Neural progenitor cell (in vitro differentiated cells): ENCODE data around the gene ZNF786. TPM values are rescaled to one million over a fixed set of nuclear protein-coding genes. Genes with fewer than 3 reads are reported as not detected.

Source experiments
- DNase-seq: peaks from one replicate; pipeline ENCODE4 v3.0.0-alpha.2; 2016; ENCODE audit warnings: low spot score
- H2AFZ ChIP-seq: fragments of 200-600 bp; sonication (generic); replicated peaks from 2 replicates; pipeline ENCODE4 v1.6.1; 2016; ENCODE audit warnings: antibody characterized with exemption
- H3F3A ChIP-seq: fragments of 200-600 bp; sonication (generic); 2 replicates; pipeline ENCODE4 v1.6.1; 2016; ENCODE audit warnings: antibody characterized with exemption, low read depth
- H3K27ac ChIP-seq: fragments of 200-600 bp; sonication (generic); 2 replicates; pipeline ENCODE4 v1.5.1; 2016; ENCODE audit warnings: mild to moderate bottlenecking
- H3K27me3 ChIP-seq: fragments of 200-600 bp; sonication (generic); 2 replicates; pipeline ENCODE4 v1.6.1; 2016; ENCODE audit warnings: mild to moderate bottlenecking, moderate library complexity
- H3K36me3 ChIP-seq: fragments of 200-600 bp; sonication (generic); 2 replicates; pipeline ENCODE4 v1.5.1; 2016
- H3K4me1 ChIP-seq: fragments of 200-600 bp; sonication (generic); 2 replicates; pipeline ENCODE4 v1.6.1; 2016; ENCODE audit warnings: mixed run types
- H3K4me2 ChIP-seq: fragments of 200-600 bp; sonication (generic); 2 replicates; pipeline ENCODE4 v1.6.1; 2016
- H3K4me3 ChIP-seq: fragments of 200-600 bp; sonication (generic); 2 replicates; pipeline ENCODE4 v1.5.1; 2016
- H3K79me2 ChIP-seq: fragments of 200-600 bp; sonication (generic); 2 replicates; pipeline ENCODE4 v1.6.1; 2016; ENCODE audit warnings: low read depth
- H3K9ac ChIP-seq: fragments of 200-600 bp; sonication (generic); 2 replicates; pipeline ENCODE4 v1.6.1; 2016
- H3K9me3 ChIP-seq: fragments of 200-600 bp; sonication (generic); 2 replicates; pipeline ENCODE4 v1.5.1; 2016; ENCODE audit warnings: low read depth
- H4K20me1 ChIP-seq: fragments of 200-600 bp; sonication (generic); 2 replicates; pipeline ENCODE4 v1.6.1; 2016; ENCODE audit warnings: low read depth
- H3K27ac Mint-ChIP-seq: 3 replicates; pipeline ENCODE4 v1.8.0; 2021; ENCODE audit warnings: mixed read lengths
- H3K27me3 Mint-ChIP-seq: 2 replicates; pipeline ENCODE4 v1.8.0; 2022; ENCODE audit warnings: low read depth, mild to moderate bottlenecking, inconsistent platforms, moderate library complexity, mixed read lengths; ENCODE audit not compliant: insufficient read depth
- H3K36me3 Mint-ChIP-seq: 3 replicates; pipeline ENCODE4 v1.8.0; 2021; ENCODE audit warnings: mixed read lengths
- H3K4me1 Mint-ChIP-seq: 3 replicates; pipeline ENCODE4 v1.8.0; 2021; ENCODE audit warnings: mixed read lengths
- H3K4me3 Mint-ChIP-seq: 3 replicates; pipeline ENCODE4 v1.8.0; 2021; ENCODE audit warnings: mild to moderate bottlenecking, moderate library complexity, mixed read lengths
- H3K9me3 Mint-ChIP-seq: 3 replicates; pipeline ENCODE4 v1.8.0; 2020; ENCODE audit warnings: mixed read lengths
- CTCF ChIP-seq: fragments of 200-600 bp; sonication (generic); IDR thresholded peaks from 2 replicates; pipeline ENCODE4 v1.5.1; 2017; ENCODE audit warnings: antibody characterized with exemption, mild to moderate bottlenecking
- EZH2 ChIP-seq: fragments of 200-600 bp; sonication (generic); IDR thresholded peaks from 2 replicates; pipeline ENCODE4 v1.6.1; 2017; ENCODE audit warnings: antibody characterized with exemption, mild to moderate bottlenecking, moderate library complexity
- EZH2phosphoT487 ChIP-seq: fragments of 200-600 bp; sonication (generic); IDR thresholded peaks from 2 replicates; pipeline ENCODE4 v1.6.1; 2017; ENCODE audit warnings: antibody characterized with exemption
- total RNA-seq: library from RNA; depleted of rRNA; stranded (reverse); fragments of >200 nt; gene quantifications from 2 replicates; pipeline ENCODE4 v1.2.3, GENCODE V29; 2015; ENCODE audit warnings: low replicate concordance

ZNF786 gene
- total RNA-seq, 1 donor from 2014 or later, result 6.3 TPM

GRCh38 chr7:149077594-149077993 lies 12.9 kb downstream of the ZNF786 start:
- peaks cover 50% of the 10 kb centered on the region for H3K36me3 Mint-ChIP-seq
- no peak overlapping the region for H3K27ac Mint-ChIP-seq
- H3K79me2 ChIP-seq, result peaks cover 30% of the 10 kb centered on the region
- H3K4me3 Mint-ChIP-seq, result no peak overlapping the region
- no peaks in the 10 kb centered on the region for H3K9me3 ChIP-seq
- no peaks in the 10 kb centered on the region for H3F3A ChIP-seq
- H3K4me1 Mint-ChIP-seq, result no peaks in the 10 kb centered on the region
- peaks cover 19% of the 10 kb centered on the region for H3K9me3 Mint-ChIP-seq
- no peak overlapping the region for H3K4me2 ChIP-seq
- H3K27me3 Mint-ChIP-seq, result no peaks in the 10 kb centered on the region
- no peak overlapping the region for H3K27ac ChIP-seq
- peaks cover 3% of the 10 kb centered on the region for H3K36me3 ChIP-seq
- H3K27me3 ChIP-seq, result no peaks in the 10 kb centered on the region
- H3K9ac ChIP-seq, result no peak overlapping the region
- H3K4me1 ChIP-seq, result no peaks in the 10 kb centered on the region
- H4K20me1 ChIP-seq, result no peaks in the 10 kb centered on the region
- no peak overlapping the region for H2AFZ ChIP-seq
- no peak for DNase-seq
- H3K4me3 ChIP-seq, result no peak overlapping the region
- TF ChIP-seq CTCF (no peak), EZH2 (no peak), EZH2phosphoT487 (no peak)

- H3K27ac ChIP-seq, result no peak overlapping the region
- H3K36me3 ChIP-seq, result peaks cover 3% of the 10 kb centered on the region
- no peaks in the 10 kb centered on the region for H3K9me3 ChIP-seq
- H2AFZ ChIP-seq, result no peak overlapping the region
- peaks cover 14% of the 10 kb centered on the region for H3K79me2 ChIP-seq
- DNase-seq, result no peak
- H3K4me3 ChIP-seq, result no peak overlapping the region
- H3F3A ChIP-seq, result no peaks in the 10 kb centered on the region
- H4K20me1 ChIP-seq, result no peaks in the 10 kb centered on the region
- Mint-ChIP-seq H3K9me3 (peaks cover 6% of the 10 kb centered on the region), H3K27me3 (peaks cover 2% of the 10 kb centered on the region), H3K4me1 (no peaks in the 10 kb centered on the region), H3K36me3 (peaks cover 45% of the 10 kb centered on the region), H3K4me3 (no peak overlapping the region), H3K27ac (no peak overlapping the region)
- H3K27me3 ChIP-seq, result no peaks in the 10 kb centered on the region
- H3K4me1 ChIP-seq, result no peaks in the 10 kb centered on the region
- no peak overlapping the region for H3K9ac ChIP-seq
- H3K4me2 ChIP-seq, result no peak overlapping the region
- TF ChIP-seq EZH2phosphoT487, result no peak
- no peak for TF ChIP-seq CTCF
- no peak for TF ChIP-seq EZH2
Measured at GRCh38 chr7:149075286-149075685, 15.2 kb downstream of the ZNF786 start.

DNA sequence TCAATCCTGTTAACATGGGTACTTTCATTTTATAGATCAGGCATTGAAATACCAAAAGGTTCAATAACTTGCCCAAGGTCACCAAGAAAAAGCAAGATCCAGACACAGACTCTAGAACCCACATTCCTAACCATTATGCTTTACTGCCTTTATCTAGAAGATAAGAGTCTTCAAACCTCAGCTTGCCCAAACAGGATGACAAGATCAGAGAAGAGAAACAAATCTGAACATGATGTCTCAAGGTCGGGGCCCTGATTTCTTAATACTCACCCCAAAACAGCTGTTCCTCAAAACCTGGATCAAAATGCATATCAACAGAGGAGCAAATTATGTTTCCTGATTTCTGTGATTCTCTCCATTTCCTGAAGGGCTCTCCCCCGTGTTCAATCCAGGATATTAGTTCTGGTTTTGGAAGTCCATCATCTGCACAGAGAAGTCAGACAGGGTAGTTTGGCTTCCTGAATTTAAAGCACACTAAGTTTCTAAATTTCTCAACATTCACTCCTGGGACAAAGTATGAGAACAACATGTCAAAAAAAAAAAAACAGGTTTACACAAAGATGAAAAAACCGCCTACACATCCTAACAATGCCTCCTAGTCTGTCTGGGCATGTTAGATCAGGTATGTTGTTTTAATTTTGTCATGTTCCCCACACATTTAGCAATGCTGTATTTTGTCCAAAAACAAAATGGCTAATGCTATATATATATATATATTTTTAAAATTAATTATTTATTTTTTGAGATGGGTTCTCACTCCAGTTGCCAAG lies 16.2 kb downstream of the ZNF786 start:
- H2AFZ ChIP-seq, result no peak overlapping the region
- peaks cover 2% of the 10 kb centered on the region for H3K27me3 Mint-ChIP-seq
- H3K36me3 Mint-ChIP-seq, result peaks cover 42% of the 10 kb centered on the region
- no peaks in the 10 kb centered on the region for H3K4me1 ChIP-seq
- H3K36me3 ChIP-seq, result peaks cover 3% of the 10 kb centered on the region
- H3F3A ChIP-seq, result no peaks in the 10 kb centered on the region
- H3K9me3 Mint-ChIP-seq, result peaks cover 3% of the 10 kb centered on the region
- no peak overlapping the region for H3K27ac ChIP-seq
- H3K79me2 ChIP-seq, result peaks cover 11% of the 10 kb centered on the region
- no peaks in the 10 kb centered on the region for H3K9me3 ChIP-seq
- no peaks in the 10 kb centered on the region for H3K4me1 Mint-ChIP-seq
- TF ChIP-seq EZH2phosphoT487 (no peak), EZH2 (no peak), CTCF (no peak)
- DNase-seq, result no peak
- H3K27me3 ChIP-seq, result no peaks in the 10 kb centered on the region
- H3K4me3 Mint-ChIP-seq, result no peak overlapping the region
- no peak overlapping the region for H3K4me3 ChIP-seq
- H3K9ac ChIP-seq, result no peak overlapping the region
- H3K4me2 ChIP-seq, result no peak overlapping the region
- no peak overlapping the region for H3K27ac Mint-ChIP-seq
- H4K20me1 ChIP-seq, result no peaks in the 10 kb centered on the region
